ENCODE results near the gene SLC9A7.
"Not testable (repeated sequence)": the region's sequence is repeated elsewhere in the genome, so short reads cannot be mapped to it uniquely, and the experiment has no call there.

SLC9A7 gene

GRCh38 chrX:46754036-46754435 is 4.9 kb downstream of the SLC9A7 start:
- no peak for DNase-seq (ENCODE audit: low read depth)

DNA sequence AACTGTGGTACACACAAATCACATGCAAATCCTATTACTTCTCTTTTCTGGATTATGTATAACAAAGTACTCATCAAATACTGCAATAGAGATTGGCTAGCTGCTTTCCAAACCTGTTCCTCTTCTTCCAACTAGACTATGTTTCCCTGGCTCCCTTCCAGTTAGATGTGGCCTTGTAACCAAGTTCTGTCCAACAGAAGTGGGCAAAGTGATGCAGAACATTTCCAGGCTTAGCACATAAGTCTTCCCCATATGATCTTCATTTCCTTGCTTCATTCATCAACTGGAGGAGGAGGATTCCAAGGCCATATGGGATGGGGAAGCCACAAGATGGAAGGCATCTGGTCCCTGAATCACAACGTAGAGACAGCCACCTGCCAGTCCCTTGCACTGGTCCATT is 8.0 kb downstream of the SLC9A7 start:
- DNase-seq (ENCODE audit: low read depth): no peak

- DNase-seq (ENCODE audit: low read depth): no peak
Measured at GRCh38 chrX:46744009-46744408, 14.9 kb downstream of the SLC9A7 start.

DNA sequence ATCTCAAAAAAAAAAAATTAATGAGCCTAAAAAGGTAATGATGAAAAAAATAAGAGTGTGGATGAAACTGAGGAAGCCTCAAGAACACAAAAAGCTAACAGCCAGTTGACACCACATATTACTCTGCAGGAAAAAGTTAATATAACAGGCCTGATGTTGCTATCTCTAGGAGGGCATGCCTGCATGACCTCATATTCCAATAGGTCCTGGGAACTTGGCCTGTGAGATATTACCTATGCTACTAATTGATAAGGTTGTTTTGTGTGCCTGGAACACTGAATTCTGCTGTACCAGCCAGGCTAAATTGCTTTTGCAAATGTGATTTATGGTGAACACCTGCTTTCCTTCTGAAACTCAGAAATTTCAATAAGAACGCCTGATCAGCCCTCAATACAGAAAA is 15.9 kb downstream of the SLC9A7 start:
- no peak for DNase-seq (ENCODE audit: low read depth)

- DNase-seq (ENCODE audit: low read depth): no peak
Measured at GRCh38 chrX:46739736-46740135, 19.2 kb downstream of the SLC9A7 start.

DNA sequence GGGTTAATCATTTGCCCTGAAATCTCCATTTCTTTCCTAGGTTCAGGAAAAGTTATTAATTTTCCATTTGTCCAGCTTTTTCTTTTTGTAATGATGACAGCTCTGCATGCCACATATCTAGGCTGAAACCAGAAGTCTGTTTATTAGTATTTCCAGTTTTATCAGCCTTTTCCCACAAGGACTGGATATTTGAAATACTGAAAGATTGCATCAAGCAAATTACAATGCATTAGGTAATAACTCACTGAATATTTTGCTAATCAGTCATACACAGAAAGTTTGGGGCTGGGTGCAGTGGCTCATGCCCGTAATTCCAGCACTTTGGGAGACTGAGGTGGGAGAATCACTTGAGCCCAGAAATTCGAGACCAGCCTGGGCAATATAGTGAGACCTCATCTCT is 21.5 kb downstream of the SLC9A7 start:
- DNase-seq (ENCODE audit: low read depth): no peak

DNA sequence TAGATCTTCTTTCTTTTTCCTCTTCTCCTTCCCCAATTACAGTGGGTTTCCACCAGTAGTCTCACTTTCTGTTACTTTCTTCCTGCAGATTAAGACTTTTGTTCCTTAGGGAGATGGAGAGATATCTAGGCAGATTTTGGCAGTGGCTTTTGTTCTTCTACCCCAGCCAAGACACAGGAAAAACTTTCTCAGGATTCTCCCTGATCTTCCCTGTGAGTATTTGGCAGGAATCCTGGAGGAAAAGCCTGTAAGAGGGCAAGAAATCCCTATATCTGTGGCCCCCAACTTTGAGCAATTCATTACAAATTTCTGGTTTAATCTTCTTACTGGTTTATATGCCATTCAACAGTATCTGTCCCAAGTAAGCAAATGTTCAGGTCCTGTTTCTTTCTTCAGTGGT is 21.9 kb downstream of the SLC9A7 start:
- DNase-seq (ENCODE audit: low read depth): no peak

GRCh38 chrX:46735622-46736021 is 23.3 kb downstream of the SLC9A7 start:
- DNase-seq (ENCODE audit: low read depth): no peak

- DNase-seq (ENCODE audit: low read depth): no peak
Measured at GRCh38 chrX:46733226-46733625, 25.7 kb downstream of the SLC9A7 start.

GRCh38 chrX:46730765-46731164 is 28.2 kb downstream of the SLC9A7 start:
- no peak for DNase-seq (ENCODE audit: low read depth)

DNA sequence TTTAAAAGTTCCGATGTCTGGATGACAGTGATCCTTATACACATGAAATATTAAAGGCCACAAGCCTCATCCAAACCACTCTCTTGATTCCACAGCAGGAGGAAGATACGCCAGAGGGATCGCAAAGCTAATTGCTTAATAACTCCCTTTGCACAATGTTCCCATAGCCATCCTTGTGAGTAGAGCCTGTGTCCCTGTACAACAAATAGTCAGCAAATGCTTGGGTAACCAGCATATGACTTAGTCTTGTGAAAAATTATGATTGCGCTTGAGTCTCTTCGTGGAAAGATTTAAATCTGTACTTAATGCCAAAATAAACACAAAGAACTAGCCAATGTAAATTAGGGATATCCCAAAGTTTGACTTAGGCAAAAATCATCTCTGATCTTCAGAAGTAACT is 31.5 kb downstream of the SLC9A7 start:
- DNase-seq (ENCODE audit: low read depth): no peak

DNA sequence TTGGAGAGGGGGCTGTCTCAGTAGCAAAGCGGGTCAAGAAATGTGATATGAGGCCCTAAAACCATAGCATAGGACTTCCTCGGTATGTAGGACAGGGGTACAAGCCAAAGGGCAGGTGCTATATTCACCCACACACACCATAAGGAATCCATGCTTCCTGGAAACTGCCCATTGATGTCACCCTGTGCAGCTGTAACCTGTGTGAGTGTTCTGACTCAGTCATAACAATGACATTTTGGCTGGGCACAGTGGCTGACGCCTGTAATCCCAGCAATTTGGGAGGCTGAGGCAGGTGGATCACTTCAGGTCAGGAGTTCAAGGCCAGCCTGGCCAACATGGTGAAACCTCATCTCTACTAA is 35.4 kb downstream of the SLC9A7 start:
- not testable (repeated sequence) for DNase-seq (ENCODE audit: low read depth)

DNA sequence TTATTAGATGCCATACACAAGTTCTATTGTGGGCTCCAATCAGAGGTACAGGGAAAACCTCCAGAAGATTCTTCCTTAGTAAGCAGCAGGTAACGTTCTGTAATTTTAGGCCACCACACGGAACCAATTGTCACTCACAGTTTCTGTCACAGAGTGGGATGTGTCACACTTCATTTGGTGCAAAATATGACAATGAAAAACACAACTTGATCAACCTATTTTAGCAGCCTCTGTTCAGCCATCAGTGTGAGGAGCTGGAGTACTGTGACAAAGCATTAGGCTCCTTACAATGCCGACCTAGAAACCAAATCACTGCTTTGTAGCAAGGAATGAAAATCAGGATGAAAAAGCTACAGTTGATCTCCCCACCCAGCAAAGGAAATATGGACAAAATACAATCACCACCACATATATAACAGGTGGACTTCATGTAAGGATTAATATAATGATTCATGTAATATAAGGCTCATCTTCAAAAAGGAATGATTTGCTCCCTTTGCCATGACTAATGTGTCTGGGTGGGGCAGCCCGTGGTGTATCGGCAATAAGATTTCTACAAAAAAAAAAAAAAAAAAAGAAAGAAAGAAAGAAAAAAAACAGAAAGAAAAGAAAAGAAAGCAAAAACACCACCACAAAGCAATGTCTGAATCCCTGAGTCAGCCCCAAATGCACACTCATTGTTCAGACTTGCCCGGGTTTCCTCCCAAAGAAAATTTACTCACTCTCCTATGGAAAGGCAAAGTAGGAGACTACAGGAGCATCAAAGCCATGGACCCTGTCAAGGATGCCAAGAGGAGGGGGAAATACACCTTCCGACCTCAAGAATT is 36.0 kb downstream of the SLC9A7 start:
- DNase-seq (ENCODE audit: low read depth): no peak

DNA sequence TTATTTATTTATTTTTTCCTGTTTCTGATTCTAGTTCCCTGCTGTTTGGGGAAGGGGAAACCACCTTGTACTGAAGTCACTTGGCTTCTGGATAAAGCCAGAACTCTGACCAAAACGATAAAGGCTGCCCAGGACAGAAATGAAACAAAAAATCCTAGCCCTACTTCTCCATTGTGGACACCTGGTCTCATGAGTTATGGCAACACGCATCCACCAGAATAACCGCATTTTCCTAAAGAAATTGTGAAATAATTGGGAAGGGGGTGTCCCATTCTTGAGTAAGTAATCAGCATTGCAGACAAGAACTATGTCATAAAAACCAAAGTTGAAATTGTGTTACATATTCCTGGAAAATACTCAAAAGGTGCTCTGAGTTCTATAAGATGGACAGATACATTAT is 42.1 kb downstream of the SLC9A7 start:
- DNase-seq (ENCODE audit: low read depth): no peak

GRCh38 chrX:46715997-46716396 is 42.9 kb downstream of the SLC9A7 start:
- DNase-seq (ENCODE audit: low read depth): no peak

DNA sequence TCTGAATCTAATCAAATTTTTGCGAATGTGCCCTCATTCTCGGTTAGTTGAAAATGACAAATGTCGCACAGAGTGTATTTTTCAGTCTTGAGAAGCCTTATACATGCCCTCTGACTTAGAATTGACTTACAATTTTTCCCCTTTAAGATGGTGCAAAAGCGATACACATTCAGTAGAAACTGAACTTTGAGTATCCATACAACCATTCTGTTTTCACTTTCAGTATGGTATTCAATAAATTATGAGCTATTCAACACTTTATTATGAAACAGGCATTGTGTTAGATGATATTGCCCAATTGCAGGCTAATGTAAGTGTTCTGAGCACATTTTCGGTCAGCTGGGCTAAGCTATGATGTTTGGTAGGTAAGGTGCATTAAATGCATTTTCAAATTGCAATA is 43.4 kb downstream of the SLC9A7 start:
- no peak for DNase-seq (ENCODE audit: low read depth)

DNA sequence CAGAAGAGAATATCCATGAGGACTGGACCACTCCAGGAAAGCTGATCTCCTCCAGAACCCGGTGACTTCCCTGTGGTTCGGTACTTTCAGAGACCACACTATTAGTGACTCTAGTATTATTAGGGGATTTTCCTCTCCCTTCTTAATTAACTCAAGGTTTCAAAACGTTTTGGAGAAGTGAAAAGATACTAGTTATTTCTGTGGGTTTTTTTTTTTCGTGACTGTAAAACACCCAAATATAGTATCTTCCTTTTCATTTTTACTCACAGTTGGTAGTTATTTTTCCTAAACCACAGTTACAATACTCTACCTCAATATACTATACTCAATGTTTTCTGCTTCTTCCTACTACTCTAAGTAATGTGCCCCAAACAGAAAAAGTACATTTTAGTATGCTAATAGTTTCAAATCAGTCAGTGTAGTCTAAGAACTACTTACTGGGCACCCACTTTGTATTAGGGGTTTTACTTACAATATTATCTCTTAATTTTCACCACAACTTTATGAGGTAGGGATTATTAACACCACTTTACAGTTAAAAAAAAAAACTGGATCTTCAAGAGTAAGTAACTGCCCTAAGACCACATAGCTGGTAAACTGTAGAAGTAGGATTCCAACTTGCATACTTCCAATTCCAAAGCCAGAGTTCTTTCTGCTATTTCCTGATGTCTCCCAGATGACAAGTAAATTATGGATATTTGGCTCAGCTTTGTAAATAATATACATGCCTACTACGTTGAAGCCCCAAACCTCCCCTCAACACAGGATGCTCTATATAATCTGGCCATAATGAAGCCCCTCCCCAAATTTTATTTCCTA is 45.0 kb downstream of the SLC9A7 start:
- no peak for DNase-seq (ENCODE audit: low read depth)

DNA sequence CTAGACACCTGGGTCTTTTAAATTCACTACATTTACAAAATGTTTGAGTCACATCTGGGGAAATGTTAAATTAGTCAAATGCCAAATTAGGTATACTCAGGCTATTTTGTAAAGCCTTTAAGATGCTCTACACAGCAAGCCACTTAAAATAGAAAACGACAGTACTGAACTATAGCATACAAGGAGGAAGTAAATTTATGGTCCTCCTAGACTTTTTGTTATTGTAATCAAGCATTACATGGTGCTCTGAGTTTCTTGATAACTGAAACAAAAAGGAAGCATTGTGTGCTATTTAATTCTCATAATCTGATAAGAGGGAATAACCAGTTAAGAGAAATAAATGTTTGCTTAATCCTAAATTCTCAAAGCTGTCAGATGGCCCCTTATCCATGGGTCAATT is 46.2 kb downstream of the SLC9A7 start:
- DNase-seq (ENCODE audit: low read depth): no peak

GRCh38 chrX:46710927-46711623 is 47.8 kb downstream of the SLC9A7 start:
- DNase-seq (ENCODE audit: low read depth): no peak

DNA sequence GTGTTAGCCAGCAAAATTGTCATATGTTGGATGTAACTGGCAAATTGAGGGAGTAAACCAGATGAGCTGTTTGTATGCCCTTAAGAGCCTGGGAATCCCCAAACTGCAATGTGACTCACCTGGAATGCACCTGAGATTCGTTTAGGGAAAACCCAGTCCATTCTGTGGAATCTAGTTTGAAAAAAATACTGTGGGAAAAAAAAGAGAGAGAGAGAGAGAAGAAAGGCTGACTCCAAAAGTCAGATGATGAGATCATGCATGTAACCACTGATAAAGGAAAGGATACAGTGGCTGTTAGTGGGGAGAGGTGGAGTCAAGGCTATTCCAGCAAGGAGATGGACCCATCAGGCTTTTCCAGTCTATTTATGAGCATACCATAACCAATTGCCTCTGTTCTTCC is 48.5 kb downstream of the SLC9A7 start:
- DNase-seq (ENCODE audit: low read depth): no peak

GRCh38 chrX:46707274-46707965 is 51.5 kb downstream of the SLC9A7 start:
- no peak for DNase-seq (ENCODE audit: low read depth)

DNA sequence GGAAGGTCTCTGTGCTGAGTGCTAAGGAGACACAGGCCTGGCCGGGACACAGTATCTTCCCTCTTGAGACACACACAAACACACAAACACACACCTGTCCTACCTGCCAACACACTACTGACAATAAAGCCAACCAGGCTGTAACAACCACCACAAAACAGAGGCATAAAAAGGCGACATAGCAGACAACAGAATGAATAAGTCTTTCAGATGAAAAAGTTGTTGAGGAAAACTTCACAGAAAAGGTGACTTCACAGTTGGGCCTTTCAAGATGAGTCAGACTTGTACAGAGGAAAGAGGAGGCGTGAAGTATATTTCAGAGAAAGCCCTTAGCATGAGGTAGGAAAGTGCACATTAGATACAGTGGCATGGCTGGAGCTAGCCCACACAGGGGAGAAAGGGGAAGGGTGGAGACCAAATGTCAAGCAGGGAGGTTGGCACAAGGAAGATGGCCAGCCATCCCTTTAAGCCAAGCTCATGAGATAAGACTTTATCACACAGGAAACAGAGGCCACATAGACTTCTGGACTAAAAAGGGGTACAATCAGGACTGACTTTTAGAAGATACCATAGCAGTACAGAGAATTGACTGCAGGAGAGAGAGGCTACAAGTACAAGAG is 54.0 kb downstream of the SLC9A7 start:
- no peak for DNase-seq (ENCODE audit: low read depth)

All from stimulated activated CD4-positive, alpha-beta T cell treated with anti-CD3 and anti-CD28 coated beads, Interleukin-2, amount 100 ng/mL, for 4 hours (primary cell).